HG03159 (cell line): ENCODE data around the gene CCDC183.
"Not testable (repeated sequence)": the region's sequence is repeated elsewhere in the genome, so short reads cannot be mapped to it uniquely, and the experiment has no call there.

Experiments
- ATAC-seq: cut with Tn5 transposase; IDR thresholded peaks from one replicate; pipeline ENCODE4 v1.9.1; 2021; ENCODE audit warnings: mild to moderate bottlenecking, moderate library complexity; ENCODE audit not compliant: unreplicated experiment

The CCDC183 gene

GRCh38 chr9:136796238-136796774, at the start of gene CCDC183:
TSS of gene CCDC183 (plus strand) at chr9:136796338. CDS start at chr9:136796398, 60 bp downstream.
- no peak for ATAC-seq

DNA sequence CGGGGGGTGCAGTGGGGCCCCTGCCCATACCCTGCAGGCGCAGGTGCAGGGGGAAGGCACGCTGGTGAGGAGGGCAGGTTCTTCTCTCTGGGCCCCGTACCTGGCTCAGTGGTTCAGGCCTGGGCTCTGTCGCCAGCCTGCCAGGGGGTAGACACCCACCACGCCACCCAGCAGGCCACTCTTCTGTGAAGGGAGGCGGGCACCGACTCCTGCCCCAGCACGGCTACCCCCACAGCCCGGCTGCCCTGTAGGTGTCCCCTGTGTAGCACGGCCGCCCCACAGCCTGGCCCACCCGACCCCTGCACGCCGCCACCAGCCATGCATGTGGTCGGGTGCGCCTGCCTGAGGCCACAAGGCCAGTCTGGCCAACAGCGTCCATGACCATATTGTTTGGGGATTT, 49.5 kb upstream of the CCDC183 start:
- ATAC-seq = no peak

DNA sequence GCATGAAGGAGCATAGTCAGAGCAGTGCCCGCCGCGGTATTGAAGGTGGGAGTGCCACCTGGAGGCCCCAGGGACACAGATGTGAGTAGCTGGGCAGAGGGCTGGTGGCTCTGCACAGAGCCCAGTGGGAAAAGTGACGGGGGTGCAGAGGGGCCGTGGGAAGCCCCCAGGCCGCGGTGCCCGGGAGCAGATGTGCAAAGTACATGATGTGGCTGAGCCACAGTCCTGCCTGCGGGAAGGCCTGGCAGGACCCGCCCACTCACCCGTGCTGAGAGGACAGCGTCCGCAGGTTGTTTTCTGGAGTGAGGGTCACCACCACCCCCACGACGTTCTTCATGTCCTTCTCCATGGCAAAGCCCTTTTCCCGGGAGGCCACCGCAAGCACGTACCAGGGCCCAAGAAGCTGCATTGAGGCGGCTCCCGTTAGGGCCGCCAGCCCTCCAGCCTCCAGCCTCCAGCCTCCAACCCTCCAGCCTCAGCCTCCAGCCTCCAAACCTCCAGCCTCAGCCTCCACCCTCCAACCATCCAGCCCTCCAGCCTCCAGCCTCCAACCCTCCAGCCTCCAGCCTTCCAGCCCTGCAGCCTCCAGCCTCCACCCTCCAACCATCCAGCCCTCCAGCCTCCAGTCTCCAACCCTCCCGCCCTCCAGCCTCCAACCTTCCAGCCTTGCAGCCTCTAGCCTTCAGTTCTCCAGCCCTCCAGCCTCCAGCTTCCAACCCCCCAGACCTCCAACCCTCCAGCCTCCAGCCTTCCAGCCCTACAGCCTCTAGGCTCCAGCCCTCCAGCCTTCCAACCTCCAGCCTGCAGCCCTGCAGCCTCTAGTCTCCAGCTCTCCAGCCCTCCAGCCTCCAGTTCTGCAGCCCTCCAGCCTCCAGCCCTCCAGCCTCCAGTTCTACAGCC, 48.7 kb upstream of the CCDC183 start:
- no peak for ATAC-seq

- no peak for ATAC-seq
These were observed 47.9 kb upstream of the CCDC183 start, which contains the start of gene LCN6 for GRCh38 chr9:136748201-136748600. TSS of gene LCN6 (minus strand) at chr9:136748525. CDS start at chr9:136748483, 42 bp downstream.

DNA sequence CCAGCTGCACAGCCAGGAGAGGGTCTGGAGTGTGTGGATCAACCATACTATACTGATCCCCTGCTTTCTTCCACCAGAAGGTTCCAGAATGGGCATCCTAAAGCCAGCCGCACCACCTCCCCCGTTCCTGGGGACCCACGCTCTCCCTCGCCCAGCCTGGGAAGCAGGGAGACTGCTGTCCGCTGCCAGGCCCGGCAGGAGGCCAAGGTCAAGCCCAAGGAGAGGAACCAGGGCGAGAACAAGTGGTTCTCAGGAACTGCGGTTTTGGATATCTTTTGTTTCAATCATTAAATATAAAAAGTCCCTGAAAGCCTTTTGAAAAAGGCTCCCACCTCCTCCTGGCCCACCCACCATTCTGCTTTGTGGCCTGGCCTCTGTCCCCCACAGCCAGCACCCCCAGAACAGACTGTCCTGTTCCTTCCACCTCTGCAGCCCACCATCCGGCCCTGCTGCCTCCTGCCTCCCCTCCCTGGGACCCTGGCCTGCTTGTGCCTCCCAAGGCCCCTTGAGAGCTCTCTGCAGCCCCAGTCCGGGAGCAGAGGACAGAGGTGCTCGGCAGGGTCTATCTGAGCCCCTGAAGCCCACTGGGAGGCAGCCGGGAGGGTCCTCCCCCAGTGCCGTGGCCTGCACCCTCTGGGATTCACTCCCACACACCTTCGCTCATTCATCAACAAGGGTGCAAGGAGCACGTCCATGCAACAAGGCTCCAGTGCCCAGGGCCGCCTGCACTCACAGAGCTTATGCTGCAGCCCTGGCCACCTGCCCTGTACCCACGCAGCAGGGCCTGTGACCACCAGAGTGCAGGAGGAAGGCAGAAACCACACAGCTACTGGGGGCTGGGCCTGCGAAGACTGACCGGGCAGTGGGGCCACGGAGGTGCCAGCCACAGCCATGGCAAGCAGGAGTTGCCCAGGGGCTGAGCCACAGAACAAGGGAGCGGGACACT, 47.2 kb upstream of the CCDC183 start:
- no peak for ATAC-seq

- ATAC-seq = no peak
These were observed 45.6 kb upstream of the CCDC183 start for GRCh38 chr9:136750526-136750925.

DNA sequence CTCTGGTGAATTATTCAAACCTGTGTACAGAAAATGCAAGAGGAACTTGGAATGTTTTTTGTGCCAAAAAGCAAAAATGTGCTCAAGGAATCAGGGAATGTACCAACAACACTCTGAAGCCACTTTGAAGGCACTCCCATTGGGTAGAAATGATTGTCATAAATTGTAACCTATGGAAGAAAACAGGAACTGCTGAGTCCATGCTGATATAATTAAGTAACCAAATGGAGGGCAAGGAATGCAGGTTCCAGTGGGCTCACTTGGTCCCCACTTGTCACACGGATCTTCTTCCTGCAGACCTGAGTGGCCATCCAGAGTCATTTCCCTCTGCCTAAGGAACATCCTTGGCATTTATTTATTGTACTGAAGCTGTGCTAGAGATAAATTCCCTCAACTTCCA, 44.9 kb upstream of the CCDC183 start:
- no peak for ATAC-seq

DNA sequence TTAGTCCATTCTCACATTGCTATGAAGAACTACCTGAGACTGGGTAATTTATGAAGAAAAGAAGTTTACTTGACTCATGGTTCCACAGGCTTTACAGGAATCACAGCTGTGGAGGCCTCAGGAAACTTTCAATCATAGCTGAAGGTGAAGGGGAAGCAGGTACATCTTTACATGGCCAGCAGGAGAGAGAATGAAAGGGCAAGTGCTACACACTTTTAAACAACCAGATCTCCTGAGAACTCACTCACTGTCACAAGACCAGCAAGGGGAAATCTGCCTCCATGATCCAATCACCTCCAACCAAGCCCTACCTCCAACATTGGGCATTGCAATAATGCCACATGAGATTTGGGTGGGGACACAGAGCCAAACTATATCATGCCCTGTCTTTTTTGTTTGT, 44.3 kb upstream of the CCDC183 start:
- ATAC-seq = no peak

- no peak for ATAC-seq
These were observed 42.6 kb upstream of the CCDC183 start for GRCh38 chr9:136753371-136754058.

- ATAC-seq = no peak
These were observed 42.0 kb upstream of the CCDC183 start for GRCh38 chr9:136754059-136754572.

DNA sequence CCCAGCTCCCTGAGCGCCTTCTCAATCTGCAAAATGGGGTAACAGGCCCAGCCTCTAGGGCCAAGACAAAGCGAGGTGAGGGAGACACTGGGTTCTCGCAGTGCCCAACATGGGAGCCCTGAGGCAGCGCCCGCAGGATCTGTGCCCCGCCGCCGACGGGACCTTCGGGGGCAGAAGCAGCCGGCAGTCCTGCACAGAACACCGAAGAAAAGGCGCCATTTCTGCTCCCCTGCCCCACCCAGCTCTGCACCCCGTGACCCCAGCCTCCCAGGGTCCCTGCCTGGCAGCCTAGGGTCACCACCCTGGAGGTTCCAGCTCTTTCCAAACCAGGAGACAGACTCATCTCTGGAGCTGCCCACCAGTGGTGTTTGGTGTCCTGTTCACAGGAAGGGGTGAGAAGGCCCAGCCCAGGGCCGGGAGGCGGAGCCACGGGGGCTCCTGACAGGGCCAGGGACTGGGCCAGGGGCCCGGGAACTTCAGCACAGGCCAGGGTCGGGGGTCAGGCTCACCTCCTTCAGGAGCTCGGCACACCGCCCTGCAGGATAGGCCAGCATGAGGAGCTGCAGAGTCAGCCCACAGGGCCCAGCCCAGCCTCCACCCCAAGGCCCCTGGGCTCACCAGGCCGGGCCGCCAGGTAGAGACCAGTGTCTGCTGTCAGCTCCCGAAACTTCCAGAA, 41.4 kb upstream of the CCDC183 start:
- no peak for ATAC-seq

- not testable (repeated sequence) for ATAC-seq
These were observed 40.6 kb upstream of the CCDC183 start for GRCh38 chr9:136755302-136756133.

DNA sequence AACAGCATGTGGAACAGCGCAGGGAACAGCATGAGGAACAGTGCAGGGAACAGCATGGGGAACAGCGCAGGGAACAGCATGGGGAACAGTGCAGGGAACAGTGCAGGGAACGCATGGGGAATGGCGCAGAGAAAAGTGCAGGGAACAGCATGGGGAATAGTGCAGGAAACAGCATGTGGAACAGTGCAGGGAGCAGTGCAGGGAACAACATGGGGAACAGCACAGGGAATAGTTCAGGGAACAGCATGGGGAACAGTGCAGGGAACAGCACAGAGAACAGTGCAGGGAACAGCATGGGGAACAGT, 40.1 kb upstream of the CCDC183 start:
- ATAC-seq = no peak

- no peak for ATAC-seq
These were observed 39.3 kb upstream of the CCDC183 start for GRCh38 chr9:136756836-136757235.

DNA sequence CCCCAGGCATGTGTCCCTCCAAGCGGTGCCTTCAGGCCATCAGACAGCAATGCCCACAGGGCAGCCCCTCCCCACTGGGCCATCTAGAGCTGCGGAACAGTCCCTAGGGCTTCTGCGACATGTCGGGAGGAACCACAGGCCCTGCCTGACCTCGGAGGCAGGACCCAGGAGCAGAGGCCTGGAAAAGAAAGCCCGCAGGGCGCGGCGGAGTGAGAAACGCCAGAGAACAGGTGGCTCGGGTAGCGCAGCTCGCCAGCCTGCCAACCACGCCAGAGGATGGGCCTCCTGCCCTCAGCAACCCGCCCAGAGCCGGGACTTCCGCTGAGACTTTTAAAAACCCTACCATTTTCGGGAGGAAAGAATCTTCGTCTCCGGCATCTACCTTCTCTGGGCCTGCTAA, 38.8 kb upstream of the CCDC183 start:
- ATAC-seq = no peak

- no peak for ATAC-seq
These were observed 38.4 kb upstream of the CCDC183 start for GRCh38 chr9:136757751-136758140.

- ATAC-seq = no peak
These were observed 37.1 kb upstream of the CCDC183 start for GRCh38 chr9:136759001-136759400.

- no peak for ATAC-seq
These were observed 36.5 kb upstream of the CCDC183 start for GRCh38 chr9:136759436-136760325.
